SU-DHL-6 (cell line): ENCODE results near the gene FSTL4.

Experiments used
- H2AFZ ChIP-seq: fragments of 200-600 bp; sonication (generic); 2 replicates; pipeline ENCODE4 v1.6.1; 2014; ENCODE audit warnings: low read depth, mild to moderate bottlenecking, moderate library complexity, mixed read lengths, antibody characterized with exemption, low read length; ENCODE audit not compliant: severe bottlenecking
- H3F3A ChIP-seq: fragments of 200-600 bp; shearing (Covaris generic); 2 replicates; pipeline ENCODE4 v1.6.0; 2016; ENCODE audit warnings: antibody characterized with exemption, mild to moderate bottlenecking; ENCODE audit not compliant: insufficient read depth
- H3K27ac ChIP-seq: fragments of 200-600 bp; sonication (generic); 2 replicates; pipeline ENCODE4 v1.5.1; 2016; ENCODE audit warnings: low read depth, mild to moderate bottlenecking, low read length, moderate library complexity, mixed read lengths
- H3K27me3 ChIP-seq: fragments of 200-600 bp; sonication (generic), shearing (Covaris generic); 2 replicates; pipeline ENCODE4 v1.6.0; 2014; ENCODE audit warnings: mild to moderate bottlenecking, low read length
- H3K36me3 ChIP-seq: fragments of 200-600 bp; sonication (generic); 2 replicates; pipeline ENCODE4 v1.6.1; 2014; ENCODE audit warnings: mild to moderate bottlenecking, low read length, mixed read lengths
- H3K4me2 ChIP-seq: fragments of 300-600, 200-600 bp; shearing (Covaris generic), sonication (generic); 2 replicates; pipeline ENCODE4 v1.6.0; 2014; ENCODE audit warnings: low read length, low read depth, mild to moderate bottlenecking; ENCODE audit not compliant: poor library complexity, severe bottlenecking
- H3K4me3 ChIP-seq: fragments of 200-600 bp; sonication (generic); 2 replicates; pipeline ENCODE4 v1.5.1; 2014; ENCODE audit warnings: antibody characterized with exemption, low read length, mild to moderate bottlenecking, mixed read lengths; ENCODE audit not compliant: insufficient read depth, poor library complexity, severe bottlenecking
- H3K79me2 ChIP-seq: fragments of 200-600 bp; sonication (generic); 2 replicates; pipeline ENCODE4 v1.6.1; 2014; ENCODE audit warnings: mild to moderate bottlenecking, low read length, moderate library complexity; ENCODE audit not compliant: insufficient read depth
- H3K9ac ChIP-seq: fragments of 200-600 bp; sonication (generic); 2 replicates; pipeline ENCODE4 v1.7.0; 2014; ENCODE audit warnings: mild to moderate bottlenecking, low read length
- H3K9me2 ChIP-seq: fragments of 200-600 bp; sonication (generic); replicated peaks from 2 replicates; pipeline ENCODE4 v1.6.1; 2014; ENCODE audit warnings: low read length; ENCODE audit not compliant: insufficient read depth
- H3K9me3 ChIP-seq: fragments of 200-600 bp; sonication (generic); 2 replicates; pipeline ENCODE4 v1.6.1; 2014; ENCODE audit warnings: low read length, mixed read lengths; ENCODE audit not compliant: insufficient read depth
- H4K20me1 ChIP-seq: fragments of 200-600 bp; sonication (generic); 2 replicates; pipeline ENCODE4 v1.6.1; 2014; ENCODE audit warnings: low read depth, mild to moderate bottlenecking, antibody characterized with exemption, low read length, moderate library complexity, mixed read lengths
- EZH2phosphoT487 ChIP-seq: fragments of 200-600 bp; sonication (generic), shearing (Covaris generic); conservative IDR thresholded peaks from 2 replicates; pipeline ENCODE4 v1.6.1; 2018; ENCODE audit warnings: mild to moderate bottlenecking, antibody characterized with exemption, low read length, moderate library complexity, mixed read lengths
- TF ChIP-seq, protein P1 (sequence below): fragments of 200-600 bp; sonication (generic); IDR thresholded peaks from one replicate; pipeline ENCODE4 v1.5.1; 2017; ENCODE audit warnings: antibody characterized with exemption, mild to moderate bottlenecking, low read length, moderate library complexity; ENCODE audit not compliant: insufficient read depth, poor library complexity, severe bottlenecking

Gene FSTL4

DNA sequence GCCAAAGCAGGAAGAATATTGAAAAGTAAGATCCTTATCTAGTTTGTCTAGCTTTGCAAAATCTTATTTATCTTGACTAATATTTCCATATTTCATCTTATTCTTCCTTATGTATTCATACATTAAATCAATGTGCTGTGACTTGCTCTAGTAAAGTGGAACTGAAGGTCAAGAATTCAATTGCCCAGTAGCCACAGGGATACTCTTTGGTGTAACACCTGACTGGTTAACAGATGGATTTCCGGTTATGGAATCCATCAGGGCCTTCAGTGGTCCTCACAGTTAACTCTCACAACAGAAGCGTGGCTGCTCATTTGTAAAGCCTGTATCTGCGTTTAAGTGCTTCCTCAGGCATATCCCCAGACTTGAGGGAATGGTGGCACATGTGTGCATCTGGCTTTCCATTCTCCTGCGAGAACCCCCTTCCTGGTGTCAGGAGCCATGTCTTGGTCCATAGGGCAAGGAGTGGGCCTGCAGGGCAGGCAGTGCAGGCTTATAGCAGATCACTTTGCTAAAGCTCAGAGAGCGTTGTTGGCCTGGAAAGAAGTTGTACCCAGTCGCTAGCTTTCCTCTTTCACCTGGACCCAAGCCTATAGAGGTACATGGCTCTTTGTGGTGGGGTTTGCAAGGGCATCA is 461.3 kb downstream of the FSTL4 start:
- Histone ChIP-seq H4K20me1 (no peaks in the 10 kb centered on the region), H3K36me3 (no peaks in the 10 kb centered on the region), H2AFZ (no peak overlapping the region), H3K79me2 (no peaks in the 10 kb centered on the region), H3K4me3 (no peak overlapping the region), H3K27me3 (no peaks in the 10 kb centered on the region), H3K9ac (no peak overlapping the region), H3F3A (no peaks in the 10 kb centered on the region), H3K27ac (no peak overlapping the region), H3K9me2 (no peaks in the 10 kb centered on the region), H3K9me3 (no peaks in the 10 kb centered on the region), H3K4me2 (no peak overlapping the region)
- TF ChIP-seq EZH2phosphoT487, result no peak
- TF ChIP-seq, protein P1, sequence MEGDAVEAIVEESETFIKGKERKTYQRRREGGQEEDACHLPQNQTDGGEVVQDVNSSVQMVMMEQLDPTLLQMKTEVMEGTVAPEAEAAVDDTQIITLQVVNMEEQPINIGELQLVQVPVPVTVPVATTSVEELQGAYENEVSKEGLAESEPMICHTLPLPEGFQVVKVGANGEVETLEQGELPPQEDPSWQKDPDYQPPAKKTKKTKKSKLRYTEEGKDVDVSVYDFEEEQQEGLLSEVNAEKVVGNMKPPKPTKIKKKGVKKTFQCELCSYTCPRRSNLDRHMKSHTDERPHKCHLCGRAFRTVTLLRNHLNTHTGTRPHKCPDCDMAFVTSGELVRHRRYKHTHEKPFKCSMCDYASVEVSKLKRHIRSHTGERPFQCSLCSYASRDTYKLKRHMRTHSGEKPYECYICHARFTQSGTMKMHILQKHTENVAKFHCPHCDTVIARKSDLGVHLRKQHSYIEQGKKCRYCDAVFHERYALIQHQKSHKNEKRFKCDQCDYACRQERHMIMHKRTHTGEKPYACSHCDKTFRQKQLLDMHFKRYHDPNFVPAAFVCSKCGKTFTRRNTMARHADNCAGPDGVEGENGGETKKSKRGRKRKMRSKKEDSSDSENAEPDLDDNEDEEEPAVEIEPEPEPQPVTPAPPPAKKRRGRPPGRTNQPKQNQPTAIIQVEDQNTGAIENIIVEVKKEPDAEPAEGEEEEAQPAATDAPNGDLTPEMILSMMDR, result no peak

DNA sequence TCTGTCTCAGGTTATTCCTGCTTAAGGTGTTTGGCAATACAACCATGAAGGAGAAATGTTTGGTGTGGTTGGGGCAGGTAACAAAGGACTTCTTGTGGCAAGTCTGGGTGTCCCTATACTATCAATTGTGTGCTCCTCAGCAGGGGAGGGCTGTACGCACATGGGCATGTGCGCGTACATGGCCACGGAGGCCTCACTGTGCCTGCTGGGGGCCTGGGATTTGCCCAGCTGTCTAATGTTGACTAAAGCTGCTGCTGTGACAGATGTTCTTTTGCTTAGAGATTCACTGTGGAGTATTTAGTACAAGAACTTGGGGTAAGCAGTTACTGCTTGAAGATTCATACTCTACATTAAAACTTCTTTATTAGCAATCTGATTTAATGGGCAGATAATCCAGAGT is 463.0 kb downstream of the FSTL4 start:
- H3K4me3 ChIP-seq, result no peak overlapping the region
- H3K4me2 ChIP-seq, result no peak overlapping the region
- no peak overlapping the region for H2AFZ ChIP-seq
- TF ChIP-seq, protein P1, result no peak
- TF ChIP-seq EZH2phosphoT487, result no peak
- H3F3A ChIP-seq, result no peaks in the 10 kb centered on the region
- no peak overlapping the region for H3K9ac ChIP-seq
- H4K20me1 ChIP-seq, result no peaks in the 10 kb centered on the region
- no peaks in the 10 kb centered on the region for H3K79me2 ChIP-seq
- no peak overlapping the region for H3K27ac ChIP-seq
- no peaks in the 10 kb centered on the region for H3K36me3 ChIP-seq
- no peaks in the 10 kb centered on the region for H3K9me3 ChIP-seq
- H3K27me3 ChIP-seq, result no peaks in the 10 kb centered on the region
- H3K9me2 ChIP-seq, result no peaks in the 10 kb centered on the region

DNA sequence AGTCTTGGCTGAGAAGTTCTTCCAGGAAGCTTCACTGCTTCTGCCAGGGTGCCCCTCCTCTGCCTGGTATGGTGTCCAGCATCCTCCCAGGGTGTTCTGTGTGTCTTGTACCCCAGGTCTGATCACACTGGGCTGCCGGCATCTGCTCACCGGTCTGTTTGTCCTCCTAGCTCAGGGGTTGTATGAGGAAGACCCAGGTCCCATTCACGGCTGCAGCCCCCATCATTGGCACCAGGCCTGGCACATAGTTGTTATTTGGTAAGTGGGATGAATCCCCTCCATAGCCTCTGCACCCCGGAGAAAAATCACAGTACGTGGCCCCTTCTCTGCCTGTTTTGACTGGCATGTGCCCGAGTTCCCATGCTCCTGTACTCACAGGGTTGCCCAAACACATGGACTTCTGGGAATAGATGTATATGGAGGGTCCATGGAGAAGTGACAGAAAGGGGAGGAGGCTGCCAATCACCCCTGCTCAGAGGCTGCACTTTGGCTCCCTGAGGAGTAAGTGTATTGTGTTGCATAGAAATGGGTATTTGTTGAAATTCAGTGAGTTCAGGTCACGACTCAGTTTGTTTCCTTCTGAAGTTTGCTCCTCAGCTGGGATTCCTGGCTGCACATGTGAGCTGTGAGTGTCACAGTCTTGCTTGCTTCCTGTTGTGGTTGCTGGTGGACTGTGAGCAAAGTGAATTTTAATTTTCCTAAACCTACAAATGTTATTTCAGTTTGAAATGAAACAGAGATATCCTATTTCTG is 464.4 kb downstream of the FSTL4 start:
- no peak overlapping the region for H3K4me2 ChIP-seq
- TF ChIP-seq, protein P1, result no peak
- TF ChIP-seq EZH2phosphoT487, result no peak
- no peaks in the 10 kb centered on the region for H4K20me1 ChIP-seq
- no peak overlapping the region for H3K27ac ChIP-seq
- H3K4me3 ChIP-seq, result no peak overlapping the region
- H3K79me2 ChIP-seq, result no peaks in the 10 kb centered on the region
- H3F3A ChIP-seq, result no peaks in the 10 kb centered on the region
- peaks cover 5% of the 10 kb centered on the region; the same call in 1 of the 2 replicates for H3K9me3 ChIP-seq
- no peaks in the 10 kb centered on the region for H3K27me3 ChIP-seq
- no peak overlapping the region for H2AFZ ChIP-seq
- no peaks in the 10 kb centered on the region for H3K9me2 ChIP-seq
- H3K36me3 ChIP-seq, result no peaks in the 10 kb centered on the region
- no peak overlapping the region for H3K9ac ChIP-seq
